ENCODE data around the gene EXOC6B.

EXOC6B gene

GRCh38 chr2:72263043-72263775 is 562.6 kb downstream of the EXOC6B start:
- DNase-seq, result no peak

- DNase-seq, result no peak
These were observed 564.8 kb downstream of the EXOC6B start for GRCh38 chr2:72261076-72261475.

GRCh38 chr2:72255540-72255939 is 570.3 kb downstream of the EXOC6B start:
- DNase-seq, result no peak

GRCh38 chr2:72254831-72255451 is 570.9 kb downstream of the EXOC6B start:
- DNase-seq, result no peak

GRCh38 chr2:72238311-72238710 is 587.5 kb downstream of the EXOC6B start:
- no peak for DNase-seq

- DNase-seq, result no peak
These were observed 588.3 kb downstream of the EXOC6B start for GRCh38 chr2:72237549-72237948.

GRCh38 chr2:72236445-72237067 is 589.3 kb downstream of the EXOC6B start:
- DNase-seq, result no peak

GRCh38 chr2:72235497-72236415 is 590.1 kb downstream of the EXOC6B start:
- DNase-seq, result no peak

- no peak for DNase-seq
These were observed 592.6 kb downstream of the EXOC6B start for GRCh38 chr2:72233211-72233610.

- DNase-seq, result no peak
These were observed 602.8 kb downstream of the EXOC6B start for GRCh38 chr2:72222829-72223564.

GRCh38 chr2:72220170-72220569 is 605.7 kb downstream of the EXOC6B start:
- DNase-seq, result no peak

- no peak for DNase-seq
These were observed 611.2 kb downstream of the EXOC6B start for GRCh38 chr2:72214429-72215143.

- DNase-seq, result no peak
These were observed 613.4 kb downstream of the EXOC6B start for GRCh38 chr2:72212486-72212855.

GRCh38 chr2:72211777-72212485 is 613.9 kb downstream of the EXOC6B start:
- no peak for DNase-seq

GRCh38 chr2:72211350-72211749 is 614.5 kb downstream of the EXOC6B start:
- DNase-seq, result no peak

- no peak for DNase-seq
These were observed 615.4 kb downstream of the EXOC6B start for GRCh38 chr2:72210470-72210869.

GRCh38 chr2:72208225-72208624 is 617.6 kb downstream of the EXOC6B start:
- DNase-seq, result no peak

- no peak for DNase-seq
These were observed 618.5 kb downstream of the EXOC6B start for GRCh38 chr2:72207334-72207733.

GRCh38 chr2:72205504-72205881 is 620.3 kb downstream of the EXOC6B start:
- DNase-seq, result no peak

GRCh38 chr2:72204786-72205503 is 620.9 kb downstream of the EXOC6B start:
- DNase-seq, result no peak
